DMS114 treated with DMSO at 0.1 percent for 48 hours (cell line): ENCODE data around the gene FITM1.

ENCODE experiments used
- DNase-seq: peaks from one replicate; lab custom pipeline; 2025; ENCODE audit not compliant: unreplicated experiment; lab: John Stamatoyannopoulos, UW

The FITM1 gene, protein sequence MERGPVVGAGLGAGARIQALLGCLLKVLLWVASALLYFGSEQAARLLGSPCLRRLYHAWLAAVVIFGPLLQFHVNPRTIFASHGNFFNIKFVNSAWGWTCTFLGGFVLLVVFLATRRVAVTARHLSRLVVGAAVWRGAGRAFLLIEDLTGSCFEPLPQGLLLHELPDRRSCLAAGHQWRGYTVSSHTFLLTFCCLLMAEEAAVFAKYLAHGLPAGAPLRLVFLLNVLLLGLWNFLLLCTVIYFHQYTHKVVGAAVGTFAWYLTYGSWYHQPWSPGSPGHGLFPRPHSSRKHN

DNA sequence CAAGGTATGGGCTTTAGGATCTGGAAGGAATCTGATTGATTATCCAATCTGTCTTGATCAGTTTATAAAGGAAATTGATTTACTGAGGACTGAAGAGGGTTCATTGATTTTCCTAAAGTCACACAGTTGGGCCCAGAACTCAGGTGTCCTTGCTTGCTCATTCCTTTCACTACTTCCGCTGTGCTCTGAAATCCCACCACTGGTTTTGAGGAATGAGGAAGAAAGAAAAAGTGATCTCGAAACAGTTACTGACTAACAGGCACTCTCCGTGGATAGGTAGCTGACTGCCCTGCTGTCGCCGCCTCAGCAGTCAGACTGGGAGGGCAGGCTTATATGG, at the start of gene FITM1:
Gene FITM1 (plus strand): TSS at position 280 of the 337 bp plus-strand sequence. CDS start 905 bp downstream, outside the sequence.
- no peak for DNase-seq

DNA sequence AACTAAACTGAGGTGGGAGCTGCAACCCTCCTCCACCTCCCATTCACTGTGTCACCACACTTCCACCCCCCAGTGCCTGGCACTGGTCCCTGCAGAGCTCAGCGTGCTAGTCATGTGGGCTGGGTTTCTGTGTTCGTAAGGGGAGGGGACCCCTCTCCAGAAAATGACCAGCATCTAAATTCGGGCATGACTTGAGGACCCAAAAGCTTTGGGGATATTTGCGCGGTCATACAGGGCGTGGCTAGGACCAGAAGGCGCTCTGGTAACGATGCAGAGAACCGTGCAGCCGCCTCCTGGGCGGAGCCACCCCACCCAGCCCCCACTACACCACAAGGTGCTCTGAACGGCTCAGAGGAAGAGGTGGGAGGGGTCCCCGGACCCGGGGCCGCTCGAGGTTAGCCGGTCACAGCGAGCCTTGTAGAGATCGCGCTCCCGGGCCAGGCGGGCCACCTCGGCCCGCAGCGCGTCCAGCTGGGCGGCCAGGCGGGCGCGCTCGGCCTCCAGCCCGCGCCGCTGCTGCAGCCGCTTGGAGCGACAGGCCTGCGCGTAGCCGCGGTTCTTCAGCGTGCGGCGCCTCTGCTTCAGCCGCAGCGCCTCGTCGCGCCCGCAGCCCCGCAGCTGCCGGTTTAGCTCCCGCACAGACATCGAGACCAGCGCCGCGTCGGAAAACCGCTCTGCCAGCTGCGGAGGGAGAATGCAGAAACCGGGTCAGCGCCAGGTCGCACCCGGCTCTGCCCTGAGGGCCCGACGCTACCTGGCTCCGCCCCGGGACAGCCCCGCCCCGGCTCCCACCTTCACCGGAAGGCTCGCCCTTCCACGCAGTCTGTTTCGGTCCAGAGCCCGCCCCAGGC, 49.3 kb upstream of the FITM1 start:
- DNase-seq: no peak

DNA sequence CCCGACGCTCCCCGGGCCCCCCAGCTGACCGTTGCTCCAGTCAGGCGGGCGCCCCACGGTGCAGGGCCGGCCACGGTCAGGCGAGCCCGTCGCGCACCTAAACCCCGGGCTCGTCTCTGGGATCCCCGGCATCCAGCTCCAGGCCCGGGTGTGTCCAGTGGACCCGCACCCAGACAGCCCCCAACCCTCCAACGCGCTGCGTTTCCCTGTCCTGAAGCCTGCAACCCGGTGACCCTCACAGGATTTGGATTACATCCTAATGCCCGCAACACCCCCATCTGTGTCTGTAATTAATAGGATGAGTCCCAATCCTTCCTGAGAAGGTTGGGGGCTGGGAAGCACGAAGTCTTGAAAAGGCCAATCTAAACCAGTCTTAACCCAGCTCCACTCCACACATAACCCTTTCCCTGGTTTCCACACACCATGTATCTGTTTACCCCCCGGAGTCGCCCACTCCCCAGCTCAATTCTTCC, 48.7 kb upstream of the FITM1 start:
- no peak for DNase-seq

DNA sequence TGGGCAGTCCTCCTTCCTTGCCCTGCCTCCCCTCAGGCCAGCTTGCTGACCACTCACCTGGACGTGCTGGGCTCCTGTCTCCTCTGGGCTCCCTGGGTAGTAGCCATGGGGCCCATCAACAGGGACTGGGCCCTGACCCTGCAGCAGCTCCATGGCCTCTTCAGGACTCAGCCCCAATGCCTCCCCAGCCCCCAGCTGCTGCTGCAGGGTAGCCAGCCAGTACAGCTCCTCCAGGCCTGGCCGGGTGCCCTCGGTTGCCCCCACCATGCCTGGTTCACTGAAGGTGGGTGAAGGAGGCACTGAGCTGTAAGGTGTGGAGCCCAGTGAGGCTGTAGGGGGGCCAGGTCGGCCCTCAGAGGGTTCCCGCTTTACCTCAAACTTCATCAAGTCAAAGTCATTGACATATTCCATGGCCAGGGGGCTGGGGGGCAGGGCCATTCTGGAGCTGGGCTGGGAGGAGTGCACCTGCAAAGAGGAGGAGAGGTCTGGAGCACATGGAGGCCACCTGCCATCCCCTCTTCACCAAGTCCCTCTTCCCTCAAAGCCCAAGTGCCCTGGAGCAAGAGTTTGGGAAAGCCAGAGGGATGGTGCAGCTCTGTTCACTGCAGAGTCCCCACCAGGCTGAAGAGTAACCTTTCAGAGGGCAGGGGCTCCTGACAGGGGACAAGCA, 47.9 kb upstream of the FITM1 start:
- DNase-seq: no peak

DNA sequence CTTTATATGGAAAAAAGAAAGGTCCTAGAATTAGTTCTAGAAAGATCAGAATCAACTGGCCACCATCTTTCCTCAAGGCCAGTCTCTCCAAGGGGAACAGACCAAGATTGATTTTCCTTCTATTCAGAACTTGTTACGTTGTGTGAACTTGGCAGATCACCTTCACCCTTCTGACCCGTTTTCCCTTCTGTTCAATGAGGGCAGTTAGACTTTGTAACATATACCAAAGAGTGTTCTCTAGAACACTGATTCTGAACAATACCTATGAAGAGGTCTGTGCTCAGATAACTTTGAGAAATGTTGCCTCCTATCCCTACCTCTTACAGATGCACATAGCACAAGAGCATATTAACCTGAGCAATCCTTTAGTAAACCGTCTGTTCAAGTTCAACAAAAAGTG, 47.0 kb upstream of the FITM1 start:
- no peak for DNase-seq

DNA sequence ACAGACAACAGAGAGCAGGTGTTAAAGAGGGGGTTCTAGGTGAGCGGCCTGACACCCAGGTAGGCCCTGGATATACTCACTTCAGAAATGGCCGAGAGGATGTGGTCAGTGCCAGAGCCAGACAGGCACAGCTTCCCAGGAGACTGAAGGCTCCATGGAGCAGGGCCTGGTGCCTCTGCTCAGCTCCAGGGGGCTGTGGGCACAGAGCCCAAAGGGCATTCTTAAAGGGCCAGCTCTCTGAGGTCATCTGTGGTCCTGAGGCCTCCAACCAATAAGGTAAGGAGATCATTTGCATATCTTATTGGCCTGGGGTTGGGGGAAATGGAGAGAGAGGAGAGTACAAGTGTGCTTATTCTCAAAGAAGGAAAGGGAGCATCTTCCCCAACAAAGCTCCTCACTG, 46.0 kb upstream of the FITM1 start:
- DNase-seq: no peak

DNA sequence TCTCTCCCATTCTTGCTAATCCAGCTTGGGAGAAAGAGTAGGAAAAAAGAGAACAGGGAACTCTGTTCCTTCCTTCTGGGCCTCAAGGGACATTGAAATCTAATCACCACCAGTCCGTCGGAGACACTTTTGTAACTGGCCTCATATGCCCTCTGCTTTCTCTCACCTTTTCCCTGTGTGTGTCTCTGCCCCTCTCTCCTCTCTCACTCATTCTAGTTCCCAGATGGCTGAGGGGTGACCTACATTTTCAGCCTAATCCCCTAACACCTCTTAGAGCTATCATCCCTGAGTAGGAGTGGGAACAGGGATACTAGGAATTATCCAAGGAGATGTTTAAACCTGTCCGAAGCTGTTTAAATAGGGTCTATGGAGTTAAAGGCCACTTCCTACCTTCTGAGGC, 45.2 kb upstream of the FITM1 start:
- DNase-seq: no peak

DNA sequence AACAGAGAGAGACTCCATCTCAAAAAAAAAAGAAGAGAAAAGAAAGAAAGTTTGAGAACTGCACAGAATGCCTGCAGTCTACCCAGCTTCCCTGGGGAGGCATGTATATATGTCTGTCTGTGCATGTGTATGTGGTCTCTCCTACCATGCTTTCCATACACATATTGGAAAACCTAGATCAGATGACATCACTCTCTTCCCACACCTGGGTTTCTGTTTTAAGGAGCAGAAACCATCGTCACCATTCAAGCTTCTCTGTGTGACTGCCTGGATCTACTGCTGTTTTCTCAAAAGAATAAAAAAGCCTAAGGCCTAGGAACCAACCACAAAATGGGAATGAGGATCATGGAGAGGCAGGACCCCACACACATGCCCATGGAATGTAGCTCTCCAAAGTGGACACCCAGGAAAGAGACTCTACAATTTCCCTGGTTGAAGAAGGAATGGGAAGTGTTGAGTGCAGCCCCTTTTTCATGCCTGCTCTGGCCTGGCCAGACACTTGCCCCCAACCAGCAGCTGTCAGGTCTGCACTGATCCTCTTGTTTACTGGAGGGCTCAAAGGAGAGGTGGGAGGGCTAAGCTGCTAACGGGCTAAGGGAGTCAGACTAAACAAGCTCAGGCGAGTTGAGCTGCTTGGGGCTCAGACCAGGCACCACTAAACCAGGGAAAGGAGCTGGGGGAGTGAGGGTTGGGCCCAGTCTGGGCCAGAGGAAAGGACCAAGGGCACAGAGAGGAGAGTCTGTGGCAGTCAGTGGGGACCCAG, 44.1 kb upstream of the FITM1 start:
- DNase-seq: no peak

DNA sequence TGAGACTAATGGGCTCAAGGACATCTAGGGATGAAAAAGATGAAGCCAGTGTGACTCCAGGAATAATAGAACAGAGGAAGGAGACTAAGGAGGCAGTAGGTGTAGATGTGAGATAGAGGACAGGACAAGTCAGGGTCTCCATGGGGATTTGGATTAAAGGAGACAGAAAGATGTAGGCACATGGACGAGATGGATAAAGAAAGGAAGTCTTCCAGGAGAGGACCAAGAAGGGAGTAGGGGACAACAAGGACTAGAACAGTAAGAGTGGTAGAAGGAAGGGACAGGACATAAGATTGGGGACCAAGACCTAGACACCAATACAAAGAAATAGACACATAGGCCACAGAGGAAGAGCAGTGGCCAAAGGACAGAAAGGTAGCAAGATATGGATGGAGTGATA, 43.5 kb upstream of the FITM1 start:
- DNase-seq: no peak

DNA sequence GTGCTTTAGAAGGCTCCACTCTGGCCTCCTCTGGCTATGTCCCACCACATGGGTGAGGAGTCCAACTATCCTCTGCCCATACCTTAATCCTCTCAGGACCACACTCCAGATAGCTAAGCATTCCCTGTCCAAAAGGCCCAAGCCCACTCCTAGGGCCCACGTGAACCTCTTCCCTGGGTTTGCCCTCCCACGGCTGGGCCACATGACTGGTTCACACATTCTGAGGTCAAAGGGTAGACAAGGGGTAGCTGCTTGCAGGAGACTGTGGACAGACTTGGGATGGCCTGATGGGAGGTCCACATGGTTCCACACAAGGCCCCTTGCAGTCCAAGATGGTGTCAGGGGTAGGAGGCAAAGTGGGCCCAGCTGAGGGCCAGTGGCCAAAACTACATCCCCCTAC, 42.4 kb upstream of the FITM1 start:
- no peak for DNase-seq

DNA sequence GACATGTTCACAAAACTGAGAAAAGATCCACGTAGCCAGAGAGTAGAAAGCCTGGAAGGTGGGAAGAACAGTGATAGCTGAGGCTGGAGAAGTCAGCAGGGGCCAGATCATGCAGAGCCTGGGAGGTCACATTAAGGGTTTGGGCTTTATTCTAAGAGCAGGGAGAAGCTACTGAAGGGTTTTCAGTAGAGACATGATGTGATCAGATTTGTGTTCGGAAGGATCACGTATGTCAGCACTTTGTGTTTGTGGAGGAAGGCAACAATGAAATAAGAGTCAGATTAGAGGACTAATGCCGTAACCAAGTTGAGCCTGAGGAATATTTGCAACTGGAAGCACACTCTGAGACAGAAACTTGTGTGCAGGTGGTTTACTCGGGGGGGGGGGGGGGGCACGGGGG, 40.6 kb upstream of the FITM1 start:
- no peak for DNase-seq

DNA sequence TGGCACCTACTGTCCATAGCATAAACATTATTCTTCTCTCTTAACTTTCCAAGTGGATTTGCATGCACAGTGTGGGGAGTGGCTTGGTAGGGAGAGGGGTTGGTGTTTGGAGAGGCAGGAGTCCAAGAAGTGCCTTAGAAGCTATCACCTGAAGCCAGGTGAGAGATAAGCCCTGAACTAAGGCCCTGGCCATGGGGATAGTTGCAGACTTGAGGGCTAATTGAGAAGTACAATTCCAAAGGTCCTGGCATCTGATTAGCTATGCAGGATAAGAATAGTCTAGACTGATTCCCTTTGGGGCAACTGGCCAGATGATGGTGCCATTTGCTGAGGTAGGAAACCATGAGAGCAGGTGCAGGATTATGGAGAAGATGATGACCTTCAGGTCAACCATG, 38.4 kb upstream of the FITM1 start:
- DNase-seq: no peak

DNA sequence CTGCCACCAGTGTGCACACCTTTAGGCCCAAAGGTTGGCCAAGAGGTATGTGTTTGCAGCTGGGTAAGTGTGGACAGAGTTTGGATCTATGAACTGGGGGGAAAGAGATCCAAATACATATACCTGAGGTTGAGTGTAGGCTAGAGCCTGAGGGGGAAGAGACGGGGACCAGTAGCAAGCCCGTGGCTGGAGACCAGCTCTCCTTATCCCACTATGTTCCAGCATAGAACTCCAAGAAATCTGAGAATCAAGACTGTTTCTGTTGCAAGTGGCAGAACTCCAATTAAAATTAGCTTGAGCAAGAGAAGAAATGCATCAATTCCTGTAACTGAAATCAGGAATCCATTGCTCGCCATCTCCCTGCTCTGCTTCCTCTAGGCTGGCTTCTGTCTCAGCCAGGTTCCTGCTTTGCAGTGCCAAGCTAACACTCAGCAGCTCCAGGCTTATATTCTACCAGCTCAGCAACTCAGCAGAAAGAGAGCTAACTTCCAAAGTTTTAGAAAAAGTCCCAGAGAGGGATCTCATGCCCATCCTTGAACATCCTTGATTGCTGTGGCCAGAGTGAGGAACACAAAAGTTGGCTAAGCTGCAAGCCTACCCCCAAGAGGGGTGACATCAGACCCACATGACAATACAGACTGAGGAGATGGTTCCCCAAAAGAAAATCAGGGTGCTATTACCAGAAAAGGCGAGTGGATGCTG, 37.8 kb upstream of the FITM1 start:
- no peak for DNase-seq

DNA sequence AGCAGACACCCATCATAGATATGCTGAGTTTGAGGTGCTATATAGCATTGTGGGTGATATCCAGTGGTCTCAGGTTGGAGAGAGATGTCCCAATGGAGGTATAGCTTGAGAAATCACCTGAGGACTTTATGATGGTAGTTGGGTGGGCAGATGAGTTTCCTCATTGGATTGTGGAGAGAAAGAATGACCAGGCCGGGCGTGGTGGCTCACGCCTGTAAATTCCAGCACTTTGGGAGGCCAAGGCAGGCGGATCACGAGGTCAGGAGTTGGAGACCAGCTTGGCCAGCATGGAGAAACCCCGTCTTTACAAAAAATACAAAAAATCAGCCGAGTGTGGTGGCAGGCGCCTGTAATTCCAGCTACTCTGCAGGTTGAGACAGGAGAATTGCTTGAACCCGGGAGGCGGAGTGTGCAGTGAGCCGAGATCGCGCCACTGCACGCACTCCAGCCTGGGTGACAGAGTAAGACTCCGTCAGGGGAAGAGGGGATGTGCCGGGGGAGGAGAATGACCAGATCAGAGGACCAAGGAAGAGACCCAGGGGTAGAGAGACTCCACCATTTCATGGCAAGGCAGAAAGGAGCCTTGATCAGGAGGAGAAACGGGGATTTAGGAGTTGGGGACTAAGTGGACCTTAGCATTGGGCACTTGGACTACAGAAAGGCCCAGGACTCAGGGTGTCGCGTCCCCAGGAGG, 37.1 kb upstream of the FITM1 start:
- DNase-seq: no peak

DNA sequence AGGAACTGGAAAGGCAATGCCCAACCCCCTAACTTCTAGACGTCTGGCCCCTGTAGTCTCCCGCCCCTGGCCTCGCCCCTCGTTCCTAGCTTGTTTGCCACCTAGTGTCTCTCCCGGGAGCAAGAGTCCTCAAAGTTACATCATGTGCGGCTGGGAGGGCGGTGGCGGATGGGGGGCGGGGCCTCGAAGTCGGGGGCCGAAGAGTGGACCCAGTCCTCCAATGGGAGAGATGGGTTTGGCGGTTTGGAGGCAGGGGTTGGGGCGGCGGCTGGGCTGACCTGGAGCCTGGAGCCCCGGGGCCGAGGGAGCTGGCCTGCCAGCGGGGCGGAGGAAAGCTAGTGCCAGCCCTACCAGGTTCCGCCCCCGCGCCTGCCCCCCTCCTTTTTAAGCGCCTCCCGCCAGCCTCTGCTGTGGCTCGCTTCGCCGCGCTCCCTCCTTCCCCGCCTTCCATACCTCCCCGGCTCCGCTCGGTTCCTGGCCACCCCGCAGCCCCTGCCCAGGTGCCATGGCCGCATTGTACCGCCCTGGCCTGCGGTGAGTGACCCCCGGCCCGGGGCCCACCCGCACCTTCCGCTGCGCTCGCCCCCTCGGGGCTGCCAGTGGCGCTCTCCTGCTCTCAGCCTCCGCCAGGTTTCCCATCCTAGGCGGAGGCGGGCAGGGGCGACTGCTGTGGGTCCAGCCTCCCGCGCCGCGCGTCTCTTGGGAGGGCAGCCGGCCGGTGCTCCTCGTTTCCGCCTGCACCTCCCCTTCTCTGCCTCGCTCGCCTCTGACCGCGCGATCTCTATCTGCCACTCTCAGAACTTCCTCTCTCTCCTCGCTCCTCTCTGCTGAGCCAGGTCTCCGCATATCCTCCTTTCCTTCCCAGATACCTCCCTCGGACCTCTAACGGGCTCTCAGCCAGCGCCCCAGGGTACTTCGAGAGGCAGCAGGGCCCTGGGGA, 36.3 kb upstream of the FITM1 start, which contains the start of gene PCK2:
Gene PCK2 (plus strand): TSS at position 411 of the 940 bp plus-strand sequence. CDS start 95 bp downstream, at position 506.
- DNase-seq: peak; percentile 38

DNA sequence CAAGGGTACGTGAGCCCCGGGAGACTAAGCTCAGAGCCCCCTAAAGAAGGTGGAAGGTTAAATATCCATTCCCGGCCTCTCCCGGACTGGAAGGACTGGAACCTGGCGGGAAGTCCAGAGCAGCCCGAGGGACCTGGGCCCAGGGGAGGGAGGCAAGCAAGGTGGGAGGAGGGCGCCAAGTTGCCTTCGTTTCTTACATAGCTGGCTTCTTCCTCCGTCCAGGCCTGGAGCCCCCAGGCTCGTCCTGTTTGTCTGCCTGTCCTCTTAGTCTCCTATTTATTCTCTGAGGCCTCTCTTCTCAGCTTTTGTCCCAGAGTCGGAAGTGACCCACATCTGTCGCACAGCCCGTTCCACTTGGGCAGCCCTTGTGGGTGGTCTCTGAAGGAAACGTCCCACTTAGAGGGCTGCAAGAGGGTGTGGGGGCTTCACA, 35.6 kb upstream of the FITM1 start:
- no peak for DNase-seq

DNA sequence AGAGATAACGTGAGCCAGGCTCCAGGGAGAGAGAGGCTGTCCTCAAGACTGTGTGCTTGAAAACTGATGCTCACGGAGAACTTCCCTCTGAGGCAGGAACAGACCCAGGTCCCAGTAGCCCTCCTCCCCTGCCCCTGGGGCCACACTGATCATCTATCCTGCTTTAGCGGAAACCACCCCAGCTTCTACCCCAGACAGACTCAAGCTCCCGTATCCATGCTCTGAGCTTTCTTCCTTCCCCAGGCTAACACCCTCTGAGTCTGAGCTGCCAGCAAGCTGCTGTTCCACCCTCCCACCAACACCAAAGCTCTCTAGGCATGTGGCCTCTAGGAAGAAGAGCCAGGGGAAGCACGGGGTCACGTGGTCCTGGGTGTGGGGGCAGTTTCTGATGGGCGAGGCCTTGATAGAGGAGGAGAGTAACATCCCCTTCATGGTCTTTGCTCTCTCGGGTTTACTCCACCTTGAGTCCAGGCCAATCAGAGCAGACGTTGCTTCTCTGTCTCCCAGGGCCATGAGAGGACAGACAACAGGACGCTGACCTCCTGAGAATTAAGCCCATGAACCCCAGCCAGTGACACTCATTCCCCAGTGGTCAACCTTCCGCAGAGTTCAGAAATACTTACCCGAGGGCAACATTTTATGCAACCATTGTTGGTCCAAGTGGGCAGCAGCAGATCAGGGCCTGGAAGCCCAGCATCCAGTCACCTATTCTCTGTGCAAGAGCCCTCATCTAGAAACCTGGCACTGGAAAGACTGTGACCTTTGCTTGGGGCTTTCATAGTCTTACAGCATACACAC, 35.0 kb upstream of the FITM1 start:
- DNase-seq: no peak
